HG03196 (cell line): ENCODE measurements around the gene LRP1B.
"Not testable (repeated sequence)": the region's sequence is repeated elsewhere in the genome, so short reads cannot be mapped to it uniquely, and the experiment has no call there.

ENCODE experiments used
- ATAC-seq: cut with Tn5 transposase; IDR thresholded peaks from one replicate; pipeline ENCODE4 v1.9.1; 2021; ENCODE audit not compliant: unreplicated experiment

The LRP1B gene

GRCh38 chr2:140422759-140423158, 1708.1 kb downstream of the LRP1B start:
- ATAC-seq = no peak

DNA sequence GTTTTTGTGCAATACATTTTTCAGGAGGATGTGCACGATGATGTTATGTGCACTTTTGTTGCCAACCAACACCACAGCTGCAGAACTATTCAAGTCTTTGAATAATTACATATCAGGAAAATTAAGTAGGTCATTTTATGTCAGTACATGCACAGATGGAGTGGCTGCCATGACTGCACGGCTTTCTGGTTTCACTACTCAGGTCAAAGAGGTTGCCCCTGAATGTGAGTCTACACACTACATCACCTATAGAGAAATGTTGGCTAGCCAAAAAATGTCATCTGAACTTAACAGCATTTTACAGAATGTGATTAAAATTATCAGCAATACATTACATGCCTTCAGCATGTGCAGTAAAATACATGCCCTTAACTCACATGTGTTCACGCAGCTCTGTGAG, 1713.3 kb downstream of the LRP1B start:
- no peak for ATAC-seq

DNA sequence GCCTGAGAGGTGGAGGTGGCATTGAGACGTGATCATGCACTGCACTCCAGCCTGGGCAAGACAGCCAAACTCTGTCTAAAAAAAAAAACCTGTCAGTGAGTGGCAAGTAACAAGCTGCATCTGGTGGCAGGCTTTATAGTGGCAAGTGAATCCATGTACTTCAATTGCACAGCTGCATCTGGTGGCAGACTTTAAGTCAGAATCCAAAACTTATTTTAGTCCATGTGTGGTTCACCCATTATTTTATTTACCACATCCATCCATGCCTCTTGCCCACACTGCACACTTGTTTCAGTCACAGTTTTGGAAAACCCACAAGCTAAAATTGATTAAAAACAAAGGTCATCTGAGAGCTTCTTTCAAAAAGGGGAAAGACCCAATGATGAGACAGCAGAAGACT, 1714.2 kb downstream of the LRP1B start:
- no peak for ATAC-seq

DNA sequence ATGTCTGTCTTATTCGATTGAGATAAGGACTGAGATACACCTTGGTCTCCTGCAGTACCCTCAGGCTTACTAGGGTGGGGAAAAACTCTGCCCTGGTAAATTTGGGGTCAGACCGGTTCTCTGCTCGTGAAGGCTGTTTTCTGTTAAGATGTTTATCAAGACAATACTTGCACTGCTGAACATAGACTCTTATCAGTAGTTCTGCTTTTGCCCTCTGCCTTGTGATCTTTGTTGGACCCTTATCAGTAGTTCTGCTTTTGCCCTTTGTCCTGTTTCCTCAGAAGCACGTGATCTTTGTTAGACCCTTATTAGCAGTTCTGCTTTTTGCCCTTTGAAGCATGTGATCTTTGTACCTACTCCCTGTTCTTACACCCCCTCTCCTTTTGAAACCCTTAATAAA, 1715.8 kb downstream of the LRP1B start:
- not testable (repeated sequence) for ATAC-seq

GRCh38 chr2:140410695-140411094, 1720.1 kb downstream of the LRP1B start:
- no peak for ATAC-seq

DNA sequence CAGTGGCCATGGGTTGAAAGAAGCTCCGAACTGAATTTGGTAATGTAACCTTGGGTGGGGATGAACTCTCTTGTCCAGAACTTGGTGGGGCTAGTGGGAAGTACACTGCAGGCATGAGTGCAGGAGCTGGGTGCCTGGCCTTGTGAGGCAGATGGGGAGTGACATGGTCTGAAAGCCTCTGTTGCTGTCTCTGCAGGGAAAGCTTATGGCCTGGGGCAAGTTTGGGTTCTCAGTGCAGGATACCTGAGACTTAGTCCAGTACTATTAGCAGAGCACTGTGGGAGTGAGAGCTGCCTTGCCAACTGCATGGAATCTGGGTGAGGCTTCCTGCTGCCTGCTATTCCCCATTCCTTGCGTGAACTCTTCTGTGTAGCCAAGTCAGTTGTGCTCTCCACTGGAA, 1729.8 kb downstream of the LRP1B start:
- ATAC-seq = no peak

DNA sequence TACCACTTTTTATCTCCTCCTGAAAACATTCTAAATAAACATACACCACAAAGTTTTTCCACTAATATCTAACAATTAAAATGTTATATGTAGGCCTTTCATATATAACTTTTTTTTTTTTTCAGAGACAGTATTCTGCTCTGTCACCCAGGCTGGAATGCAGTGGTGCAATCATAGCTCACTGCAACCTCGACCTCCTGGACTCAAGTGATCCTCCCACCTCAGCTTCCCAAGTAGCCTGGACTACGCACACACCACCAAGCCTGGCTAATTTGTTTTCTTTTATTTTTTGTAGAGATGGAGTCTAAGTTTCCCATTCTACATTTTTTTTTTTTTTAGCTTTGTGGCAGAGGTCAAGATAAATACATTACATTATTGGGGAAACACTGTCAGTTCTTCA, 1738.0 kb downstream of the LRP1B start:
- no peak for ATAC-seq

DNA sequence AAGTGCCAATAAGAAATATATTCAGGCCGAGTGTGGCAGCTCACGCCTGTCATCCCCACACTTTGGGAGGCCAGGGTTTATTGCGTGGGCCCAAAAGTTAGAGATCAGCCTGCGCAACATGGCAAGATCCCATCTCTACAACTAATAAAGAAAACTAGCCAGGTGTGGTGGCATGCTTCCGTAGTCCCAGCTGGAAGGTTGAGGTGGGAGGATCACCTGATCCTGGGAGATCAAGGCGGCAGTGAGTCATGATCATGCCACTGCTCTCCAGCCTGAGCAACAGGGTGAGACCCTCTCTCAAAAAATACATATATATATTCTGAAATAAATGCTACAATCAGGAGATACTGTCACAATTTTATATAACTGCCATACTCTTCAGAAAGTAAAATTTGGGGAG, 1745.9 kb downstream of the LRP1B start:
- no peak for ATAC-seq

GRCh38 chr2:140383781-140384180, 1747.0 kb downstream of the LRP1B start:
- no peak for ATAC-seq

GRCh38 chr2:140376686-140377085, 1754.1 kb downstream of the LRP1B start:
- ATAC-seq = no peak

DNA sequence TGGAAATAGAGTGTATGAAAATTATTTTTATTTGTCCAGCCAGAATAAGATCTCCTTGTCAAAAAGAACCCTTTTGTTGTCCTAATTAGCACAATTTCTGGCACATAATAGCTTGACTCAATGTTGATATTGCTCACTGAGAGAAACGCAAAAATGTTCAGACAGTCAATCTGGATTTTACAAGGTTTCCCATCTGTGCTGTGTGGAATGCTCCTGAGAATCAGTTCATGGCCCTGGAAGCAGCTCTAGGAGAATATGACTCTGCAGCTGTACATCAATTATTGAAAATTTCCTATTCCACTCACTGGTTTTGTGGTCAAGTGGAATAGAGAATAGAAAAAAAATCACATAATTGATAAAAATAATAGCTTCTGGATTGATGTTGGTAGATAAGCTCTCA, 1767.7 kb downstream of the LRP1B start:
- ATAC-seq = no peak

- ATAC-seq = no peak
These were observed 1768.5 kb downstream of the LRP1B start for GRCh38 chr2:140362361-140362760.

DNA sequence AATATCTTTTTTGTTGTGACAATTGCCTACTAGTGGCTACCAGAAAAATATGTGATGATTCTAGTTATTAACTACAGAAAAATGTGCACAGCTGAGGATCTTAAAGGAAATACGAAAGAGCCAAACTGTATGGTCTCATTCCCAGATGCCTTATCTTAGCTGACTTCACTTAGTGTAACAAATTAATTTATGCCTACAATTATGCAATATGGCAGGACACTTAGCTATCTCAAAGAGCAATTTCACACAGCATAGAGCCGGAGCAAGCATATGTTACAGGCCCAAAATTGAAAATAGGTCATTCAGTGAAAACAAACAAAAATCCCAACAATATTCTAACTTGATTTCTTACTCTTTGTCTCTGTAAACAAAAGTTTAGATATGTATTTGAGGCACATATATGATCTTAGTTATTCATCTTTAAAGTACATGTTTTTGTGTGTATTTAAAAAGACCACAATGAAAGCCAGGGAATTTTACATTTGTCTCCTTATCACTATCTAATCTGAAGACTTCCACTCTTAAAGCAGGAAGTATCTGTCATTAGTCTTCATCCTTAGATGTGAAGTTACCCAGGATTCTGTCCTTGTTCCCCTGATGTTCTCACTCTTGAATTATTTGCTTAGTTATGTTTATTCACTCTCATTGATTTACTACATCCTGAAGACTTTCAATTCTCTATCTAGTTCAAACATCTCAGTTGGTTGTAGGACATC, 1771.6 kb downstream of the LRP1B start:
- no peak for ATAC-seq

DNA sequence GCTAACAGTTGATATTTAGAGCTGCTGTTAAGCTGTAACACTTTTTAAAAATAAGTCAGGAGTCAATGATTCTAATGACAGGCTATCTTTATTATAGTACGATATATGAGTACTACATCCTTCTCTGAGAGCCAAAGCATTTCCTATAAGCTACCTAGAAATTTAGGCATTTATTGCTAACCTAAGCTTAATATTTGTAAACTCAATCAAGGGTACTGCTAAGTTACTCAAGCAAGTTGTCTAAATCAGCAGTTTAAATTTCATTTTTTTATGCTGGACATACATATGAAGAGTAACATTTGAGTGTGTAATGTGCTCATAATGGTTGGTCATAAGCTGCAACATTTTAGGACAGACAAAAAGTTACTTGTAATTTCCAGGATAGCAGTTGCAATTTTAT, 1774.1 kb downstream of the LRP1B start:
- no peak for ATAC-seq

DNA sequence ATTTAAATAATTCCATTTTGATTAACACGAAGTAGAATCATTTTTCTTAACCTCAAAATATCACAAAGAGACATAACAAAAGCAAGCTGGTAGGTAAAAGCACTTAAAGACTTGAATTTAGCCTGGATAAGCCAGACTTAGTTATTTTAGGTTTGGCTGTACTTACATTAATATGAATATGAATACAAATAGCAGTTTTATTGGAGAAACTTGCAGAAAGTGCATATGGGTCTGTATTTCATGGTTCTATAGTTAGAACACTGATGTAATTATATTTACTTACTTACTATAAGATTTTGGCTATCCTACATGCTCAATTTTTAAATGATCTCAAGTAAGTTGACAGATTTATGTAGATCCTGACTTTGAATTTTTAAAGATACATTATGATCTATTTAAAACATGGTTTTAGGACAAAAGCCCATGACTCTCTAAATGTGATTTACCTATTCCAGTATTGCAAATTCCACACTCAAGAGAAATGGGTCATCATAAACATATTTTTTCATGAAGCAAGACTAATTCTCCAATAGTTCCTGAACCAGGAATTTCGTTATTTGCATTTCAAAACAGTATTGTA, 1775.2 kb downstream of the LRP1B start:
- no peak for ATAC-seq

GRCh38 chr2:140354544-140354943, 1776.3 kb downstream of the LRP1B start:
- no peak for ATAC-seq

- no peak for ATAC-seq
These were observed 1777.3 kb downstream of the LRP1B start for GRCh38 chr2:140353541-140353940.

- ATAC-seq = no peak
These were observed 1779.1 kb downstream of the LRP1B start for GRCh38 chr2:140351692-140352091.

DNA sequence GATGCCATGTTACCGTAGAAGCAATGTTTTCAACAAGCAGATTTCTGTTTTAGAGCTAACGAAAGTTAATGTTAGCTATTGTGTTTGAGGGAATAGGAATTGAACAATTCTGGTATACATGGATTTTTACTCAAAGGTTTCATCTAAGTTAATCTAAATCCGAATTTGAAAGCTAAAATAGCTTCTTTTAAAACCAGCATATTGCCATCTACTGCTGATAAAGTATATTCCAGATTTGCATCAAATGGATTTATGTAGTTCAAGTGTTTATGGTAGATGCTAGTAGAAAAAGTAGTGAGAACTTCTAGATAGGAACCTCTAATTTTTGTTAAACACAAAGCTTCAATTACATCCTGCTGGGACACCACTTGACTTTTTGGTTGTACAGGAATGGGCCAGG, 1781.1 kb downstream of the LRP1B start:
- no peak for ATAC-seq

GRCh38 chr2:140348826-140349225, 1782.0 kb downstream of the LRP1B start:
- ATAC-seq = no peak

- ATAC-seq = no peak
These were observed 1786.0 kb downstream of the LRP1B start for GRCh38 chr2:140344838-140345237.

- ATAC-seq = not testable (repeated sequence)
These were observed 1786.5 kb downstream of the LRP1B start for GRCh38 chr2:140344266-140344665.

- ATAC-seq = no peak
These were observed 1792.0 kb downstream of the LRP1B start for GRCh38 chr2:140338795-140339194.
